IMR-90 (cell line): ENCODE measurements around the gene SNTA1. TPM values are rescaled to one million over a fixed set of nuclear protein-coding genes. Genes with fewer than 3 reads are reported as not detected.

Experiments used
- ATAC-seq: fragments of 200-7000 bp; cut with Tn5 transposase; 2 replicates; pipeline ENCODE4 v1.9.1; 2020; ENCODE audit warnings: low read depth, mild to moderate bottlenecking, moderate library complexity
- BruUV-seq: library from RNA; stranded (reverse); fragments of 400-500 nt; replicated peaks from 2 replicates; lab custom pipeline; 2021; lab: Mats Ljungman, UMichigan
- CTCF ChIA-PET: fragments of 300-600 bp; formaldehyde crosslinking; extraction: SDS; loops from one replicate; lab custom pipeline; 2021; ENCODE audit warnings: antibody characterized with exemption; lab: Yijun Ruan, JAX
- POLR2A ChIA-PET: fragments of 300-600 bp; sonication (Branson Sonifier 250); formaldehyde crosslinking; loops from one replicate; lab custom pipeline; 2022; ENCODE audit warnings: antibody characterized with exemption; ENCODE audit not compliant: unreplicated experiment; lab: Charles Lee
- DNase-seq: peaks from one replicate; pipeline ENCODE4 v3.0.0; 2013
- H2AFZ ChIP-seq: replicated peaks from 2 replicates; pipeline ENCODE3; 2013; ENCODE audit warnings: low read length, mild to moderate bottlenecking; ENCODE audit not compliant: poor library complexity
- H2AK5ac ChIP-seq: 2 replicates; pipeline ENCODE4 v1.6.1; 2013; ENCODE audit warnings: low read depth, low read length, inconsistent platforms
- H2AK9ac ChIP-seq: replicated peaks from 2 replicates; pipeline ENCODE3; 2013; ENCODE audit warnings: mild to moderate bottlenecking, low read depth, low read length, moderate library complexity; ENCODE audit not compliant: poor library complexity
- H2BK120ac ChIP-seq: 2 replicates; pipeline ENCODE4 v1.6.1; 2013; ENCODE audit warnings: low read depth, low read length, inconsistent platforms
- H2BK15ac ChIP-seq: 3 replicates; pipeline ENCODE4 v1.6.1; 2013; ENCODE audit warnings: low read depth, low read length, inconsistent platforms
- H2BK20ac ChIP-seq: 2 replicates; pipeline ENCODE4 v1.6.1; 2013; ENCODE audit warnings: low read depth, mild to moderate bottlenecking, inconsistent platforms, low read length, moderate library complexity
- H2BK5ac ChIP-seq: 2 replicates; pipeline ENCODE4 v1.6.1; 2013; ENCODE audit warnings: mild to moderate bottlenecking, low read depth, low read length, inconsistent platforms; ENCODE audit not compliant: poor library complexity, severe bottlenecking
- H3K14ac ChIP-seq: replicated peaks from 2 replicates; pipeline ENCODE4 v1.6.1; 2013; ENCODE audit warnings: low read depth, low read length, inconsistent platforms
- H3K18ac ChIP-seq: 2 replicates; pipeline ENCODE4 v1.6.1; 2013; ENCODE audit warnings: low read depth, low read length, control low read depth
- H3K23ac ChIP-seq: 2 replicates; pipeline ENCODE4 v1.6.1; 2013; ENCODE audit warnings: low read depth, low read length, inconsistent platforms
- H3K27ac ChIP-seq: 2 replicates; pipeline ENCODE4 v1.5.1; 2013; ENCODE audit warnings: mild to moderate bottlenecking, control low read depth, low read length; ENCODE audit not compliant: insufficient read depth
- H3K27me3 ChIP-seq: 2 replicates; pipeline ENCODE4 v1.6.1; 2013; ENCODE audit warnings: low read length; ENCODE audit not compliant: control insufficient read depth, insufficient read depth
- H3K36me3 ChIP-seq: 2 replicates; pipeline ENCODE4 v1.6.1; 2013; ENCODE audit warnings: low read length, mixed read lengths; ENCODE audit not compliant: control insufficient read depth, insufficient read depth
- H3K4ac ChIP-seq: 2 replicates; pipeline ENCODE4 v1.6.1; 2013; ENCODE audit warnings: low read depth, low read length, inconsistent platforms
- H3K4me1 ChIP-seq: 2 replicates; pipeline ENCODE4 v1.6.1; 2013; ENCODE audit warnings: low read length, mixed read lengths; ENCODE audit not compliant: control insufficient read depth, insufficient read depth
- H3K4me2 ChIP-seq: 2 replicates; pipeline ENCODE4 v1.6.1; 2013; ENCODE audit warnings: low read depth, mild to moderate bottlenecking, control low read depth, low read length, moderate library complexity
- H3K4me3 ChIP-seq: 2 replicates; pipeline ENCODE4 v1.5.1; 2013; ENCODE audit warnings: low read depth, mild to moderate bottlenecking, control low read depth, low read length, moderate library complexity; ENCODE audit not compliant: insufficient read depth
- H3K56ac ChIP-seq: 2 replicates; pipeline ENCODE4 v1.6.1; 2013; ENCODE audit warnings: low read length, inconsistent platforms; ENCODE audit not compliant: insufficient read depth; ENCODE audit errors: extremely low read depth
- H3K79me1 ChIP-seq, 2 experiments: 2 replicates each; pipeline ENCODE4 v1.6.1; 2013; ENCODE audit warnings: low read length in 2 of 2, inconsistent platforms in 1 of 2, low read depth in 1 of 2
- H3K9ac ChIP-seq: 2 replicates; pipeline ENCODE4 v1.6.1; 2013; ENCODE audit warnings: low read depth, low read length, control low read depth
- H3K9me1 ChIP-seq: 2 replicates; pipeline ENCODE4 v1.6.1; 2013; ENCODE audit warnings: low read length, inconsistent platforms; ENCODE audit not compliant: insufficient read depth
- H3K9me3 ChIP-seq: 2 replicates; pipeline ENCODE4 v1.6.1; 2013; ENCODE audit warnings: low read length; ENCODE audit not compliant: control insufficient read depth, insufficient read depth
- H4K20me1 ChIP-seq: 2 replicates; pipeline ENCODE4 v1.6.1; 2013; ENCODE audit warnings: low read length, inconsistent platforms; ENCODE audit not compliant: insufficient read depth
- H4K5ac ChIP-seq: 2 replicates; pipeline ENCODE4 v1.6.1; 2013; ENCODE audit warnings: mild to moderate bottlenecking, low read depth, low read length, control low read depth
- H4K8ac ChIP-seq, 2 experiments: 2 replicates each; pipeline ENCODE4 v1.6.1; 2013; ENCODE audit warnings: low read depth in 2 of 2, low read length in 2 of 2, control low read depth in 1 of 2, inconsistent platforms in 1 of 2
- H4K91ac ChIP-seq: 2 replicates; pipeline ENCODE4 v1.6.1; 2013; ENCODE audit warnings: low read depth, low read length, inconsistent platforms; ENCODE audit not compliant: insufficient read depth
- CTCF ChIP-seq: conservative IDR thresholded peaks from 2 replicates; pipeline ENCODE4 v1.5.1; 2012; ENCODE audit warnings: mild to moderate bottlenecking, low read depth, low read length, improper control_type of control experiment
- RCOR1 ChIP-seq: IDR thresholded peaks from 2 replicates; pipeline ENCODE4 v1.6.1; 2012; ENCODE audit warnings: mild to moderate bottlenecking, low read length, improper control_type of control experiment; ENCODE audit not compliant: insufficient replicate concordance
- SMC3 ChIP-seq: fragments of 150-350 bp; IDR thresholded peaks from 2 replicates; pipeline ENCODE4 v1.6.1; 2016; ENCODE audit warnings: low read depth, mild to moderate bottlenecking, antibody characterized with exemption, low read length, moderate library complexity
- WGBS, 2 experiments: methylation state at CpG; one replicate each; pipeline versions ENCODE4 v1.1.5 to v1.1.7; 2013; ENCODE audit warnings: missing lambda C conversion rate in 2 of 2; ENCODE audit not compliant: insufficient read length in 1 of 2; ENCODE audit errors: extremely low coverage in 2 of 2; 5-methylcytosine and 5-hydroxymethylcytosine counted together
- dilution Hi-C: fragments of 300-500 bp; cut with HindIII; formaldehyde crosslinking; loops from one replicate; pipeline ENCODE4 v1.14.3; 2018; ENCODE audit warnings: low sequenced_read_pairs; ENCODE audit not compliant: unreplicated experiment
- in situ Hi-C: fragments of 300-500 bp; cut with MboI; formaldehyde crosslinking; loops from 3 replicates; pipeline ENCODE4 v1.14.3; 2019; ENCODE audit warnings: low sequenced_read_pairs, inconsistent platforms, mixed read lengths
- intact Hi-C: fragments of 100-400 bp; cut with micrococcal nuclease; formaldehyde crosslinking; loops from 2 replicates; pipeline ENCODE4 v1.10.0; 2022
- polyA plus RNA-seq, 3 experiments: library from polyadenylated mRNA; depleted of rRNA; stranded (reverse); fragments of >200 nt; gene quantifications; 2 replicates each; pipeline ENCODE4 v1.2.3, GENCODE V29; 2012; ENCODE audit warnings: low replicate concordance in 1 of 3
- total RNA-seq: library from RNA; depleted of rRNA; stranded (reverse); fragments of >200 nt; gene quantifications from 2 replicates; pipeline ENCODE4 v1.2.3, GENCODE V29; 2012

SNTA1 gene
- total and polyA plus RNA-seq, 2 of the 4 experiments (the other 2 are of a cell fraction), result 10.6 to 15.4 TPM

- Histone ChIP-seq H2AFZ (no peak overlapping the region), H3K18ac (no peak overlapping the region), H2BK20ac (no peak overlapping the region), H2BK5ac (no peak overlapping the region), H4K5ac (no peak overlapping the region), H2BK120ac (no peak overlapping the region), H2BK15ac (no peak overlapping the region), H2AK5ac (no peak overlapping the region), H4K20me1 (no peaks in the 10 kb centered on the region), H3K4me3 (no peak overlapping the region), H3K4ac (no peak overlapping the region), H3K4me1 (no peaks in the 10 kb centered on the region), H3K56ac (no peak overlapping the region), H3K27ac (no peak overlapping the region), H4K8ac (no peak overlapping the region), H4K91ac (no peak overlapping the region), H3K9ac (no peak overlapping the region), H3K14ac (no peak overlapping the region), H3K9me3 (no peaks in the 10 kb centered on the region), H2AK9ac (no peak overlapping the region), H3K4me2 (no peak overlapping the region), H3K23ac (no peak overlapping the region), H3K27me3 (no peaks in the 10 kb centered on the region), H3K79me1 (peaks cover 11 to 54% of the 10 kb centered on the region in 2 experiments; a peak in 3 of 4 replicates), H3K36me3 (peaks cover 14% of the 10 kb centered on the region), H3K9me1 (no peaks in the 10 kb centered on the region)
- intact Hi-C loops (no loop called here), in situ Hi-C loops (no loop called here), dilution Hi-C loops (no loop called here)
- DNase-seq (no peak), ATAC-seq (no peak)
- TF ChIP-seq RCOR1 (no peak), CTCF (peak; percentile 11; the same call in 1 of the 2 replicates), SMC3 (no peak)
- POLR2A ChIA-PET, result interaction anchor here (0.6 kb wide), 1 partner anchor 729 kb away, joined by 16 read pairs; no protein-coding TSS in a partner anchor
- CTCF ChIA-PET, result no interaction called here
- no TSS peak for BruUV-seq
- WGBS, 2 experiments, result 88% methylated on average over 1 of the region's 4 CpGs; no CpG with 5 or more reads in 1 of the 2 experiments
These were observed 48.8 kb downstream of the SNTA1 start for GRCh38 chr20:33394718-33395117.
